Lower leg skin (tissue), 3 donors: Measurements from ENCODE around the gene BCAR1.

Source experiments
- CTCF ChIP-seq, 3 donors: fragments of 450-650 bp; IDR thresholded peaks; one replicate each; pipeline ENCODE4 v1.5.1; 2016; ENCODE audit warnings: antibody characterized with exemption in 3 of 3, mild to moderate bottlenecking in 3 of 3, moderate library complexity in 2 of 3
- POLR2A ChIP-seq, 2 donors: fragments of 450-650 bp; IDR thresholded peaks; one replicate each; pipeline ENCODE4 v1.6.1; 2016 to 2017; ENCODE audit warnings: antibody characterized with exemption in 2 of 2, mild to moderate bottlenecking in 1 of 2, moderate library complexity in 1 of 2

- TF ChIP-seq CTCF (IDR thresholded peaks at IDR 0.05) (no peak), POLR2A (IDR thresholded peaks at IDR 0.05) (no peak)
Measured at GRCh38 chr16:75188832-75189477, 62.5 kb downstream of the BCAR1 start.
